Measurements from ENCODE around the gene PLPP3. TPM values are rescaled to one million over a fixed set of nuclear protein-coding genes. Genes with fewer than 3 reads are reported as not detected.

Gene PLPP3
- polyA plus RNA-seq, 3 donors, result 0.21 to 0.32 TPM; not detected in 1

- Histone ChIP-seq H3K27me3 (ENCODE audit: control insufficient read depth in 2 of 2, insufficient read depth in 2 of 2, low read length in 2 of 2) (peaks cover 0 to 7% of the 10 kb centered on the region in 2 donors), H3K4me2 (replicated peaks; ENCODE audit: extremely low read depth, low read length, poor library complexity, severe bottlenecking) (no peak overlapping the region), H4K20me1 (ENCODE audit: insufficient read depth, low read length) (no peaks in the 10 kb centered on the region), H2AFZ (ENCODE audit: insufficient read depth, low read depth, low read length, poor library complexity, severe bottlenecking) (no peak overlapping the region), H3K9ac (ENCODE audit: insufficient read depth, low read length, poor library complexity, severe bottlenecking) (no peak overlapping the region), H3K27ac (ENCODE audit: low read depth in 1 of 2, low read length in 2 of 2) (no peak overlapping the region), H3K36me3 (replicated peaks in 1 of 2; ENCODE audit: control insufficient read depth in 1 of 2, insufficient read depth in 2 of 2, low read length in 2 of 2) (no peaks in the 10 kb centered on the region), H3K4me1 (ENCODE audit: control insufficient read depth in 1 of 2, insufficient read depth in 2 of 2, low read length in 2 of 2) (no peaks in the 10 kb centered on the region), H3K79me2 (ENCODE audit: insufficient read depth, low read length) (no peaks in the 10 kb centered on the region), H3K4me3 (replicated peaks in 1 of 3; ENCODE audit: low read depth in 2 of 3, low read length in 3 of 3) (no peak overlapping the region), H3K9me3 (replicated peaks in 1 of 2; ENCODE audit: control insufficient read depth in 1 of 2, insufficient read depth in 1 of 2, low read length in 2 of 2) (no peaks in the 10 kb centered on the region)
- H3K4me1 Mint-ChIP-seq, result no peaks in the 10 kb centered on the region
- DNase-seq, result no peak
- peaks cover 0 to 1% (median 0%) of the 10 kb centered on the region in 7 donors for H3K9me3 Mint-ChIP-seq
- peaks cover 0 to 8% (median 7%) of the 10 kb centered on the region in 3 donors for H3K27me3 Mint-ChIP-seq (ENCODE audit: low read depth in 3 of 3)
- no peaks in the 10 kb centered on the region for H3K36me3 Mint-ChIP-seq
- no CpG with 5 or more reads among the region's 2 CpGs for WGBS (ENCODE audit: insufficient coverage)
- no peak overlapping the region for H3K4me3 Mint-ChIP-seq
- intact Hi-C loops (cut with micrococcal nuclease), result no loop called here
- no peak for TF ChIP-seq CTCF (IDR thresholded peaks at IDR 0.05)
- H3K27ac Mint-ChIP-seq, result no peak overlapping the region
Observed at GRCh38 chr1:56543783-56544612, 35.4 kb downstream of the PLPP3 start.

GRCh38 chr1:56542651-56543050, 36.7 kb downstream of the PLPP3 start:
- 60% methylated on average over 1 of the region's 5 CpGs for WGBS (ENCODE audit: insufficient coverage)
- H3K4me3 Mint-ChIP-seq, result no peak overlapping the region

More at GRCh38 chr1:56542651-56543050, 36.7 kb downstream of the PLPP3 start:
- H3K9me3 Mint-ChIP-seq, result peaks cover 0 to 1% (median 0%) of the 10 kb centered on the region in 7 donors
- no peak overlapping the region for H3K4me3 ChIP-seq (replicated peaks in 1 of 3; ENCODE audit: low read depth in 2 of 3, low read length in 3 of 3)
- no peaks in the 10 kb centered on the region for H3K4me1 Mint-ChIP-seq
- H3K79me2 ChIP-seq (ENCODE audit: insufficient read depth, low read length), result no peaks in the 10 kb centered on the region
- no peak overlapping the region for H3K4me2 ChIP-seq (replicated peaks; ENCODE audit: extremely low read depth, low read length, poor library complexity, severe bottlenecking)
- intact Hi-C loops (cut with micrococcal nuclease), result no loop called here
- no peaks in the 10 kb centered on the region for H3K36me3 ChIP-seq (replicated peaks in 1 of 2; ENCODE audit: control insufficient read depth in 1 of 2, insufficient read depth in 2 of 2, low read length in 2 of 2)
- H3K9me3 ChIP-seq (replicated peaks in 1 of 2; ENCODE audit: control insufficient read depth in 1 of 2, insufficient read depth in 1 of 2, low read length in 2 of 2), result no peaks in the 10 kb centered on the region
- no peaks in the 10 kb centered on the region for H3K36me3 Mint-ChIP-seq
- no peak overlapping the region for H3K27ac ChIP-seq (ENCODE audit: low read depth in 1 of 2, low read length in 2 of 2)
- no peak overlapping the region for H2AFZ ChIP-seq (ENCODE audit: insufficient read depth, low read depth, low read length, poor library complexity, severe bottlenecking)
- peaks cover 0 to 15% (median 15%) of the 10 kb centered on the region in 3 donors for H3K27me3 Mint-ChIP-seq (ENCODE audit: low read depth in 3 of 3)
- no peaks in the 10 kb centered on the region for H4K20me1 ChIP-seq (ENCODE audit: insufficient read depth, low read length)
- H3K9ac ChIP-seq (ENCODE audit: insufficient read depth, low read length, poor library complexity, severe bottlenecking), result no peak overlapping the region
- DNase-seq, result no peak
- peaks cover 0 to 9% of the 10 kb centered on the region in 2 donors for H3K27me3 ChIP-seq (ENCODE audit: control insufficient read depth in 2 of 2, insufficient read depth in 2 of 2, low read length in 2 of 2)
- no peak for TF ChIP-seq CTCF (IDR thresholded peaks at IDR 0.05)
- H3K4me1 ChIP-seq (ENCODE audit: control insufficient read depth in 1 of 2, insufficient read depth in 2 of 2, low read length in 2 of 2), result no peaks in the 10 kb centered on the region
- no peak overlapping the region for H3K27ac Mint-ChIP-seq
